Dedifferentiated amniotic fluid mesenchymal stem cell (primary cell): ENCODE measurements around the gene FARS2.

Source experiments
- DNase-seq: peaks from one replicate; pipeline ENCODE4 v3.0.0-alpha.2; 2016; ENCODE audit errors: extremely low spot score

FARS2 gene

DNA sequence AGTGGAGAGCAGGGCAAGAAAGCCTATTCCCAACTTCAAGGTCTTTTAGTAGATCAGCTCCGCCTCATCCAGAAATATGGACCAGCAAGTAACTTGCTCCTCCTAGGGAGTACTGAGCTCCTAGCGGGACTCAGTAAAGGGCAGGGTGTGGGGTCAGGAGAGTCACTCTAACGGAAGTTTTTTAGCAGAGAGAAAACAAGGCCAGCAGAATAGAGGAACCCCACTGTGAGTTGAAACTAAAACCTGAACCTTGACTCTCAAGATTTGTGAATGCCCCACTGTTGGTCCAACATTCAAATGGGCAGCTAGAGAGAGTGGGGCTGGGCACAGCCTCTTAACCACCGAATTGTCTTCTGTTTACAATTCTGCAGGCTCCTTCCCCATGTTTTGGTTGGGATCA is 244.8 kb downstream of the FARS2 start:
- no peak for DNase-seq

DNA sequence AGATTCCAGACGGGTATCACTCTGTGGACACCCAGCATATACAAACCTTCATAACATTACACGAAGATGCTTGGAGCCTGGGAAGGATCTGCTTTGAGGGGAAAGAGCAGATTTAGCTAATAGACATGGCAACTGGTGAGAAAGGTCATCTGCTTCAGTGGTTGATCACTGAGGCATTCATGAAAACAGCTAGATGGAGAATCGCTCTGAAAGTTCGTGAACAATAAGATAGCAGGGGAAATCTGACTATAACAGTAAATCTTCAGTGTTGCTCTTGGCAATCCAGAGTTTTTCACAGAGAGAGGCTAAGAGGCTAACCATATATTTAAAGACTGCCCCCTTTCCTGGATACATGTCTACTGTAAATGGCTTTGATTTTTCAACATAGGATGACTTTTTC is 245.3 kb downstream of the FARS2 start:
- no peak for DNase-seq

DNA sequence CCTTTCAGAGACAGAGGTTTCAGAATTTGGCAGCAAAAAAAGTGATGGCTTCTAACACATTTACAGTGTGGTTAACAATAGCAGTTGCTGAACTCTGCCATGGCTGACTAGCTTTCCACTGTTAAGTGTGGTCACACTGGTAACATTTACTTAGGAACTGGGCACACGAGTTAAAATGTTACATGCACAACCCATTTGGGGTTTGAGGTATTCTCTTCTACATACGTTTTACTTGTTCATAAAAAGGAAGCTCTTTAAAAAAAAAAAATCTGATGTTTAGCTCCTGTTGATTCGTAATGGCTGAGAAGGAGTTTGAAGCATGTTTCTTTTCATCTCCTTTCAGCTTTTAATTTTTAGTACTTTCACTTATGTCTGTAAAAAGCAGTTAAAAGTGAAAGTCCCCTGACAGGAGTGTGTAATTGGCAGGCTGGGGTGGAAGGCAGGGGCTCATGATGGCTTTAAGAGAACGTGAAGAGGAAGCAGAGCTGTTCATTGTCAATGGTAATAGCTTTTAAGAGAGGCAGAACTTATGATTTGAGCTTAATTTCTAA is 245.9 kb downstream of the FARS2 start:
- no peak for DNase-seq

DNA sequence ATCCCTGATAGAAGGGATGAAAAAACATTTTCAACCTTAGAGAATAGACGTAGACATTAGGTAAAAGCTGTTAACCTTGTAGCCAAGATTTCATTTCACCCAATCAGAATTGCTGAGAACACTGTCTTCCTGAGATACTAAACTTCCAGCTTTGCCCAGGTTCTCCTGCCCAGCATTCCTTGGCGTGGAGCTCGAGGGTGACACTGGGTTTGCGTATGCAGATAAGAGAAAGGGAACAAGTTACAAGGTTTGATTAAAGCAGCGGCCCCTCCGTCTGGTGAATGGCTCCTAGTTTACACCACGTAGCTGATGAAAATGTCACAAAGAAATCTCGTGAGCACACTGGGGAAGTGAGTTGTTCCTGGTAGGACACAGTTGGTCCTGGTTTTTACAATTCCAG is 247.8 kb downstream of the FARS2 start:
- DNase-seq = no peak

DNA sequence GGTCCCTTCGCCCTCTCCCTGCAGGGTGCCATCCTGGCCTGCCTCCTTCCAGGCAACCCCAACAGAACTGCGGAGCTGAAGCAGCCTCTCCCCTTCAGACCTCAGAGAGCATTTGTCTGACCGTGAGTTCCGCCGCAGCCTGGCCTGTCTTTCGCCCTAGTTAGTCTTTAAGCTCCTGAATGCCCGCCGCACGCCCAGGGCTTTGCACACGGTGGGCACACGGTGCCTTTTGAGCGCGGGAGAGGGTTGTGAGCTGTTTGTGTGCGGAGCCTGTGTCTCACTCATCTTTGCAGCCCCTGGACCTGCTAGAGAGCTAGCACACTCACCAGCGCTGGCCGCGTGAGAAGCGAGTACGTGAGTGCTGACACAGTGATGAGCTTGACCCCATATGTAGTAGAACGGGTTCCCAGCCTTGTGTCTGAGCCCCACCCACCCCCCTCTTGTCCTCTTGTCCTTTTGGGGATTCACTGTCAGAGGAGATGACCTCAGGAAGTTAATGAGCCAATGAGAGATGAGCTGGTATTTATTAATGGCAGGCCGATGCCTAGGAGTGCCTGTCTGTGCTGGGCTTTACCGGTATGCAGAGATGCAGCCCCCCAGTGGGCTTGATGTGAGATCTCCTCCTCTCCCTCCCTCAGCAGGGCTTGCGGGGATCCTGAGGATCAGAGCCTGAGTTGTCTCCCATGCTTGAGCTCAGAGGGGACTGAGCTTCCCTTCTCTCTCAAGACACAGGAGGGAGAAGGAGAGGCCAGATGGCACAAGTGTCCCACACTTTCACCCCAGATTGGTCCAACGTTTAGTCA is 249.2 kb downstream of the FARS2 start:
- no peak for DNase-seq

DNA sequence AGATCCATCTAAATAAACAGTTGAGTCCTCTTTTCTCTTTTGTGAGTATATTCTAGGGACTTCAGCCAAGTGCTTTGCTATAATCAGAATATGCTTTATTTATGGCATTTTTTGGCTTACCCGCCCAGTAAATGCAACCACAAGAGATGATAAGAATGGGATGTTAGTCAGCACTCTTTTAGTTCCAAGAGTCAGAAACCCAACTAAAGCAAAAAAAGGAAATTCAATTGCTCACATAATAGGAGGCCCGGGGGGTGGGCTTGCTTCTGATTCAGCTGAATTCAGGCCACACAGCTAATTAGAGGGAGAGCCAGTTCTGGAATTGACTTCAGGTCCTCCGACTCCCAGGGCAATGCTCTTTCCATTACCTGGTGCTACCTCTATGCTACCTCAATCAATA is 250.6 kb downstream of the FARS2 start:
- DNase-seq = peak; percentile 72

DNA sequence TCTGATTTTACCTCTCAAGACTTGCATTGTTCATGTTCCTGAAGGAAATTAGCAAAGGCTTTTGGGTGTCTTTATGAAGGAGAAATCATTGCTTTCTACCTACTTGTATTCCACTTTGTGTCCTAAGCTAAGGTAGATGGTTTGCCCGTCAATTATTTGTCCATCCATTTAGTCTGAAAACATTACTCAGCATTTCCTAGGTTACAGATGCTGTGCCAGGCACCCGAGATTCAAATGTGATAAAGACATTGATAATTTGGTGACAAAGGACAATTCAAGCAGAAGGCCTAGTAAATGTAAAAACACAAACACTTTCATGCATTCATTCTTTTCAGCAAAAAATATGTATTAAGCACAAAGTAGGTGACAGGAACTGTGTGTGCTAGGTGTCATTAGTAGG is 251.1 kb downstream of the FARS2 start:
- DNase-seq = no peak

DNA sequence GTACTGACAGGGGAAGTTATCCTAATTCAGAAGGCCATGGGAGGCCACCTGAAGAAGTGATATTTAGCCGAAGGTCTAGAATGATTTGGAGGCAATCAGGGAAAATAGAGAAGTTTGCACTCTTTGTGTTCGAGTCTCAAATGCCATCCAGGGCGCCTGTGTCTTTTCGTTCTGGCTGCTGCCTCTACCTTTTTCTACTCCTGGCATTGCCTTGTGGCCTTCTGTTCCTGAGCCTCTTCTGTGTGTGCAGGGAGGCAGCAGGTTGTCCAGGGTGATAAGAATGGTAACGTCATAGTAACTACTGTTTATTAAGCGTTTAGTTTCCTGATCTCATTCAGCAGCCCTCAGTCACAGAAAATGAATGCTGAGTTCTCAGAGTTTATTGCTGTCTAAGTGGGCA is 252.1 kb downstream of the FARS2 start:
- no peak for DNase-seq

DNA sequence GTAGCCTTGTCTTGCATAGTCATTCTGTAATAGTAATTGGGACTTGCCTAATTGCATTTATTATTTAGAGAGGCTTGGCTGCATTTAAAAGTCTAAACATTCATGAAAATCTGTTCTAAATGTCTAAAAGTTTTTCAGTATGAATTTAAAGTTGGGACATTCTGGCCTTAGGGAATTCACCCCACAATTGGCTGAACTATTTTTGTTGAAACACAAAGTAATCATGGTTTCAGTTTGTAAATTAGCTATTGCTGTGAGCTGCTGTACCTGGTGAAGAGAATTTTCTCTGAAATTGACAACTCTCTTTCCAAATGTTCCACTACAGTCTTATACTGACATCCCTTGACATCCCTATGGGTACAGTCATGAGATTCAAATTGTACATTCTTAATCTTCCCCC is 253.0 kb downstream of the FARS2 start:
- no peak for DNase-seq

DNA sequence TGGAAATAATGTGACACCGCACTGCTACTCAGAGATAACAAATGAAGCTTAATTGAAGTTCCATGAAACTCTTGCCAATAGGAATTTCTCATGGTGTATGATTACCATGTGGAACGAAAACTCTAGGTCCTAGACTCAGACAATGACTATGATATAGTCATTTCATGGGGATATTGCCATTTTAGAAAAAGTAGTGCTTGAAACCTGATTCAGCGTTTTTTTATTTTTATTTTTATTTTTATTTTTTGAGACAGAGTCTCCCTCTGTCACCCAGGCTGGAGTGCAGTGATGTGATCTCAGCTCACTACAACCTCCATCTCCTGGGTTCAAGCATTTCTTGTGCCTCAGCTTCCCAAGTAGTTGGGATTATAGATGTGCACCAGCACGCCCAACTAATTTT is 253.9 kb downstream of the FARS2 start:
- no peak for DNase-seq

DNA sequence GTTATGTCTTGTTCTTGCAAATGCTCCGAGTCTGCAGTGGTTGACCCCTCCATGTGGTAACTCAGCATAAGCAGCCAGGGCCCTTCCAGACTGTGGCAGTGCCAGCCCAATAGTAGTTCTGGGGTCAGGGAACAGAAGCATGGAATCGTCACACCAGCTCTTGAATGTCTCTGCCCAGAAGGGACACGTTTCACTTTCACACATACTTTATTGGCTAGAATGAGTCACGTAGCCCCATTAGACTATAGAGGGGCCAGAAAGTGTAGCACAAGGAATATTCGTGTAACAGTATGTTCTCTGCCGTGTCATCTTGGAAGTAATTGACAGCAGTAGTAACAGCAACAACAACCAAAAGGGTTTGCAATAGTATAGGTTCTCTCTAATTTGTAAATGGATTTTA is 254.7 kb downstream of the FARS2 start:
- no peak for DNase-seq

DNA sequence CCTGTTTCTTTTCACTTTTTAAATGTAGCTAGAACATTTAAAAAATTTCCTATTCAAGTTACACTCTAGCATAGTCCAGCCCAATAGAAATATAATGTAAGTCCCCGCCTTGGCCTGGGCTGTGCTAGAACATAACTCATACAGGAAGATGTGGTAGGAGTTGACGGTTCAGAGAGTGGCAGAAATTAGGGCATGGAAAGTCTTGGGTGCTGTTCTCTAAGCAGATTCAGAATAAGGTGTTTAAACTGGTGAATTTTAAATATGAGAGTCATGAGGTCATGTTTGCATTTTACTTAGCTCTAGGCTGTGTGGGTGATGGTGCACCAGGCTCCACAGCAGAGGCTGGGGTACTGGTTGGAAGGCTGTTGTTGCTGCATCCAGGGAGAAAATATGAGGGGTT is 256.5 kb downstream of the FARS2 start:
- DNase-seq = no peak

DNA sequence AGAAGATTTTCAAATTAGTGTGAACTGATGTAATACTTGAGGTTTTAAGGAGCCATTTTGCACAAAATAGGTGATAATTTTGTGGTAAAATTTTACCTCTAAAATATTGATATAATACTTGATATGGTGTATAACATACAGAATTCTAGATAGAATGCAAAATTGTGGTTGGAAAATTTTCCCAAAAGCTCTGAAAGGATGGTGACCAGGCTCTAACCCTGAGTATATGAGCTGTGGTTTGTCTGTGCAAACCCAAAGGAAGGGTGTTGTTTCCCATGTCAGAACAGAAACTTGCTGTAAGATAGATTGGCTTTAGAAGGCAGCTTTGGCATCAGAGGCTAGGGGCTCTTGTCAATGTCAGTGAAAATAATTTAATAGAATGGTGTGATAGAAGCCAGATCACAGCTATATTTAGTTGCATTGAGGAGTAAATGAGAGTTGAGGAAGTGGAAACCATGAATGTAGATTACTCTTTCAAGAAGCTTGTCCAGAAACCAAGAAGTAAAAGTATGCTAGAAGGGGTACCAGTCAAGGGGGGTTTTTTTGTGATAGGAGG is 257.7 kb downstream of the FARS2 start:
- DNase-seq = no peak

DNA sequence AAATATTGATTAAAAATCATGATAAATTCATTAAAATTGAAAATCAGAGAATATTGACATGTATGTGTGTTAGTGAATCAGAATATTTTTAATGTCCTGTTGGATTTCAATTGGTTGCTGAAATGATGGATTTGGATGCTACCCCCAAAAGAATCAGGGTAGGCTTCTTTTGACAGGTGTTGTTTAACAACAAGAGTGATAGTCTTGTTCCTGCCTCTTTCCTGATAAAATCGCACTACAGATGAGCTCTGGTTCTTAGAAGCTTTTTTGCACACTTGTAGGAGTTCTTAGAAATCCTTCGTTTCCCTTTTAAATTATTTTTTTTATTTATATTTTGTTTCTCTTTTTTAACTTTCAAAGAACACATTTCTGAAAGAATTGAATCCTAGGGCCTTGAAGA is 259.5 kb downstream of the FARS2 start:
- no peak for DNase-seq

DNA sequence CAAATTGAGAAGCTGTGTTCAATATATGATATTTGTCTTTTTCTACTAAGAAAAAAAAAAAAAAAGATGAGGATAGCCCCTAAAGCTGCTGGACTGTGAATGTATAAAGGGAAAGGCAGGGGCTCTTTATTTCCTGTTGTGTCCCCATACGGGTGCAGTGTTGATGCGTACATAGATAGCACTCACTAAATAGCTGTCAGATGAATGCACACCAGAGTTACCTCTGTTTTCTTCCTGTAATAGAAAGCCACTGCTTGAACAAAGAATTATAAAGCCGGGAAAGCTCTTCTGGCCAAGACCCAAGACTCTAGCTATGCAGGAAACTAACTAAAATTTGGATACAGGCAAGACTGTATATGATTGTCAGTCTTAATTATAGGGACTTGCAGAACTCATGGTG is 260.0 kb downstream of the FARS2 start:
- DNase-seq = no peak

DNA sequence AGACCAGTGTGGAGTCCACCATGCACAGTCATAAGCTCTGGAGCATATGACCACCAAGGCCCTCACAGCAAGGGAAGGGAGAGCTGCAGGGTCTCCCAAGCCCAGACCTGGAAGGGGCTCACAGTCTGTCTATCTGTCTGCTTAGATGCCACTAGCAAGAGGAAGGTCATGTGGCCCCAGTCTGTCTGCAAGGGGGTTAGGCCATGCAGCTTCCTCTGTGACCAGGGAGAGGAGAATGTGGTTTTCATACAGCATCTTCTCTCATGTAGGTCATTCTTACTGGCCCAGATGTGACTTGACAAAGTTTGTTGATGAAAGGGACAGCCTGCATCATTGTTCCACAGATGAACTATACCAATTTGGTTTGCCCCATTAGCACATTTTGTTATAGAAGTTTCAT is 260.8 kb downstream of the FARS2 start:
- DNase-seq = no peak

DNA sequence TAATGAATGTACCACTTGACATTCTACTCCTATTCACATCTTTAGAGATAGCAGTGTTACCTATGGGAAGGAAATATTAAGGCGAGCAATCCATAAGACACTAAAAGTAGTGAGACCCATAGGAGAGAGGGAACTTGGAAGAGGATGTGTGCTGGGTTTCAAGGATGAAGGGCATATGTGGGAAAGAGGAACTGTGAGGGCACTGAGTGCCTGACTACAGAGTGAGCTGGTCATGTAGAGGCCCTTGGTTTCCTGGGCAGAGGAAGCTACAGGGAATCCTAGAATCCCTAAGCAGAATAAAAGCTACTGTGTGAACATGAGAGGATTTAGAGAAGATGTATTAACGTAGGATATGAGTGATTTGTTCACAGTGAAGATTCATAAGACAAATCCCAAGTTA is 262.8 kb downstream of the FARS2 start:
- no peak for DNase-seq

DNA sequence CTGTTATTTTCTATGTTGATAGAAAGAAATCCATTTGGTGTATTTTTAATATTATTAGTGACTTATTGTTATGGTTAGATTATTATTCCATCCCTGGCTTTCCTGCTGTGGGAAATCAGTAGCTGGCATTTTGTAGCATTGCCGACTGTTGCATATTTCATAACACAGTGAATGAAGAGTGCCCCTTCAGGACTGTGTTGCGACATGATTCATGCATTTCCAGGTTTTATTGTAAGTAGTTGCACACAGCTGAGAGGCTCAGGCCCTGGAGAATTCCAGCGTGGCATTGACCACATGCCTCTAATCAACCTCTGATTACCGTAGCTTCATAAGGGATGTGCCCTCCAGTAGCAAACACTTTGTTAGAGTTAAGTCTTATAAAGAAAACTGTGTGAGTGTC is 263.9 kb downstream of the FARS2 start:
- DNase-seq = peak; percentile 89

DNA sequence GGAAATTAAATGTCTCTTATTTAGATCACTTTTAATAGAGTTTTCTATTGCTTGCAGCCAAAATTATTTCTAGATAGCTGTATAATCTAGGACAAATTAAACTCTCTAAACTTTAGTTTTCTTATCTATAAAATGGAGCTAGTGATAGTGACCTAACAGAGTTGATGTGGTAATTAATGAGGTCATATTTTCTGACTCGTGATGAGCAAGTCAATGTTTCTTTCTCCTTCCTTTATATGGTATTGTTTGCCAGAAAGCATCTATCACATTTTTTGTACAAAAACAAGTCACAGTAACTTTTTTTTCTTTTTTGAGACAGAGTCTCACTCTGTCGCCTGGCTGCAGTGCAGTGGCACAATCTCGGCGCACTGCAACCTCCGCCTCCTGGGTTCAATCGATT is 267.7 kb downstream of the FARS2 start:
- no peak for DNase-seq

DNA sequence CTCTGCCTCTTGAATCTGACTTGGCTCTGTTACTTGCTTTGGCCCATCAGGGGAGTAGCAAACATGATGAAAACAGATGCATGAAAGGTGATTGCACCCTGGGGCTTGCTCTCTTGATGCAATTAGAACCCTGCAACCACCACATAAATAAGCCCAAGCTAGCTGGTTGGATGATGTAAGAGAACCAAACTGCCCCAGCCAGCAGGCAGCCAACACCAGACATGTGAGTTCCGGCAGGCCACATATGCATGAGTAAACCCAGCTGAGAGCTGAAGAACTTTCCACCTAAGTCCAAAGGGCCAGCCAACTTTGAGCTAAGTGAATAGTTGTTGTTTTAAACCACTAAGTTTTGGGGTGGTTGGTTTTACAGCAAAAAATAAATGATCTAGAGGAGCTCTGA is 268.4 kb downstream of the FARS2 start:
- no peak for DNase-seq

DNA sequence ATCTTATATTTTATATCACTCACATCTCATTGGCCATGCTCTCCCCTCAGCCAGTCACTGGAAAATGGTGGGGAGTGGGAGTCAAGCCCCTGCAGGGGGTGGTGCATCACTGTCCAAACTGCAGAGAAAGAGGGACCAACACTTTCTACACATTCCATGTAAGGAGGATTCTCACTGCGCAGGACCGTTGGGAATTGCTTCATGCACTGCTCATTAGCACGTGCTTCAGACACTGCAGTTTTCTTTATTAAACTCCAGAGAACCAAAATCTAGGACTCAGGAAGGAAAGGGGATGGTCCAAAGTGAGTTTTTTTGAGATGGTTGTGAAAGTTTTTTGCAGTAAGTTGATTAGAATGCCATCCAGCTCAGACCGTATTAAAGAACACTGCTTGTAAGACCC is 269.8 kb downstream of the FARS2 start:
- DNase-seq = no peak

DNA sequence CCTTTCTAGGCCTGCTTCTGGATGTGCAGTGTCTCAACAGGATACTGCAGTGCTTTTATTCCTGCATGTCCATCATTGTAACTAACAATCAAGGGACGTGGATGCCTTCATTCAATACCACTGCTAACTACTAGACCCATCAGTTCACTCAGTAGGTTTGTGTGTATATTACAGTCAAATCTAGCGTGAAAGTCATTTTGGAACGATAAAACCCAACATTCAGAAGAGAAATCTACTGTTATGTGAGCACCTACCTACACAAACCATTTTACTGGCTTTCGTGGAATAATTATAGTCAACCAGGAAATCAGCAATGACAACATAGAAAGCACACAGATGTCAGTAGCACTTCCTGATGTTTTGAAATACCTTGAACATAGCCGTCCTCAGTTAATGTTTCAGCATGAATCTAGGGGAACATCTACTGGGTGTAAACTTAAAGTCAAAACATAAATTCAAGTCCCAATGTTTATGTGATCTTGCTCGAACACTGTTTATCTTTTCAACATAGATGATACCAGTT is 270.6 kb downstream of the FARS2 start:
- no peak for DNase-seq

DNA sequence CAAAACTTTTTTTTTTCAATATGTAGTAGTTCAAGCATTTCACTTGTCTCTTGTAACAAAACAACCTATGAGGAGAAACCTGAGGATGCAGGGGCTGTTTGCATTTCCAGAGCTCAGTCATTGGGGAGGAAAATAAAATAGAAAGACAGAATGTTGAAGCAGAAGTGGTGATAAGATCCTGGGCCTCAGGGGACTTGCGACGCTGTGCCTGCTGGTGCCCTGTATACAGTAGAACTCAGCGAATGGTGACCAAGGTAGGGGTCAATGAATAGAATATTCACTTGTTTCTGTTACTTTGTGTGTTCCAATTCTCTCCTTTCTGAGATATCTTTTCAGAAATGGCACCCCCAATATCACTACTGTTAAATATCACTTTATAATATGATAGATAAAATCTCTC is 271.6 kb downstream of the FARS2 start:
- no peak for DNase-seq
